Measurements from ENCODE around the gene NCBP2.

- TF ChIP-seq POLR2AphosphoS5 (IDR thresholded peaks at IDR 0.05): no peak
- TF ChIP-seq, protein P1, sequence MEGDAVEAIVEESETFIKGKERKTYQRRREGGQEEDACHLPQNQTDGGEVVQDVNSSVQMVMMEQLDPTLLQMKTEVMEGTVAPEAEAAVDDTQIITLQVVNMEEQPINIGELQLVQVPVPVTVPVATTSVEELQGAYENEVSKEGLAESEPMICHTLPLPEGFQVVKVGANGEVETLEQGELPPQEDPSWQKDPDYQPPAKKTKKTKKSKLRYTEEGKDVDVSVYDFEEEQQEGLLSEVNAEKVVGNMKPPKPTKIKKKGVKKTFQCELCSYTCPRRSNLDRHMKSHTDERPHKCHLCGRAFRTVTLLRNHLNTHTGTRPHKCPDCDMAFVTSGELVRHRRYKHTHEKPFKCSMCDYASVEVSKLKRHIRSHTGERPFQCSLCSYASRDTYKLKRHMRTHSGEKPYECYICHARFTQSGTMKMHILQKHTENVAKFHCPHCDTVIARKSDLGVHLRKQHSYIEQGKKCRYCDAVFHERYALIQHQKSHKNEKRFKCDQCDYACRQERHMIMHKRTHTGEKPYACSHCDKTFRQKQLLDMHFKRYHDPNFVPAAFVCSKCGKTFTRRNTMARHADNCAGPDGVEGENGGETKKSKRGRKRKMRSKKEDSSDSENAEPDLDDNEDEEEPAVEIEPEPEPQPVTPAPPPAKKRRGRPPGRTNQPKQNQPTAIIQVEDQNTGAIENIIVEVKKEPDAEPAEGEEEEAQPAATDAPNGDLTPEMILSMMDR (IDR thresholded peaks at IDR 0.05): no peak
- no peak for TF ChIP-seq POLR2A (IDR thresholded peaks at IDR 0.05)
Measured at GRCh38 chr3:196988241-196989029, 46.1 kb upstream of the NCBP2 start.

Measured in prostate gland (tissue), 2 donors.